Keratinocyte (primary cell): ENCODE data around the gene NCKIPSD.
"Not testable (repeated sequence)": the region's sequence is repeated elsewhere in the genome, so short reads cannot be mapped to it uniquely, and the experiment has no call there.

Source experiments
- CTCF ChIP-seq, 3 experiments: IDR thresholded peaks in 1 of 3; conservative IDR thresholded peaks in 1 of 3; optimal IDR thresholded peaks in 1 of 3; 2 replicates in 2 of 3; 3 replicates in 1 of 3; pipeline versions ENCODE3 to v1.5.1; 2011; ENCODE audit warnings: low read length in 3 of 3, mild to moderate bottlenecking in 3 of 3, moderate library complexity in 2 of 3, control low read depth in 1 of 3, inconsistent platforms in 1 of 3; ENCODE audit not compliant: insufficient read depth in 2 of 3; ENCODE audit errors: extremely low read depth in 1 of 3
- EZH2 ChIP-seq: IDR thresholded peaks from one replicate; pipeline ENCODE4 v1.6.1; 2012; ENCODE audit warnings: inconsistent platforms, mild to moderate bottlenecking, low read length, moderate library complexity

DNA sequence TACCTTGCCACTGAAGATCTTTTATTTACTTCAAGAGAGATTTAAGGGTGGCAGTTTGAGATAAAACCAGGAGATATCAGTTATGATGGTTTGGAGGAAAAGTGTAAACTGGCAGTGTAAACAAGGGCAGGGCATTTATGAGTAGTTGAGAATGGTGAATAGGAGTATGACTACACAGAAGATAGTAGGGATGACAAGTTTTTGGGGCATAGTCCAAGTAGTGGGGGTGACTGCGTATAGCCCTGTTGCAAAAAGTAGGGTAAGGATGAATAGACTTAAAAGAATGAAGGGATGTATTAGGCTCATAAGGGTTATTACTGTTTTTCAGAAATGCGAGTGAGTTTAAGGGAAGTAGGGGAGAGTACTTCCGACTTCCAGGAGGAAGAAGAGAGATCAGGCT, 37.6 kb upstream of the NCKIPSD start:
- TF ChIP-seq CTCF (optimal IDR thresholded peaks at IDR 0.05 in 1 of 3, IDR thresholded peaks at IDR 0.05 in 1 of 3, conservative IDR thresholded peaks at IDR 0.05 in 1 of 3; ENCODE audit: extremely low read depth in 1 of 3, insufficient read depth in 2 of 3, low read length in 3 of 3); EZH2: not testable (repeated sequence)
